GM12892 (cell line): ENCODE measurements around the gene TMEM120B.
"Not testable (repeated sequence)": the region's sequence is repeated elsewhere in the genome, so short reads cannot be mapped to it uniquely, and the experiment has no call there.

ENCODE experiments used
- POLR2A ChIP-seq: IDR thresholded peaks from 2 replicates; pipeline ENCODE4 v1.6.1; 2011; ENCODE audit warnings: low read depth, low read length, control low read depth
- POLR2AphosphoS5 ChIP-seq: IDR thresholded peaks from 2 replicates; pipeline ENCODE4 v1.6.1; 2011; ENCODE audit warnings: low read depth, low read length, control low read depth

- not testable (repeated sequence) for TF ChIP-seq POLR2AphosphoS5, POLR2A
These were observed 45.7 kb upstream of the TMEM120B start for GRCh38 chr12:121666829-121667228.
